SU-DHL-6 (cell line): ENCODE data around the gene PPP1R12A.
"Not testable (repeated sequence)": the region's sequence is repeated elsewhere in the genome, so short reads cannot be mapped to it uniquely, and the experiment has no call there.

Experiments
- H2AFZ ChIP-seq: fragments of 200-600 bp; sonication (generic); 2 replicates; pipeline ENCODE4 v1.6.1; 2014; ENCODE audit warnings: low read depth, mild to moderate bottlenecking, moderate library complexity, mixed read lengths, antibody characterized with exemption, low read length; ENCODE audit not compliant: severe bottlenecking
- H3F3A ChIP-seq: fragments of 200-600 bp; shearing (Covaris generic); 2 replicates; pipeline ENCODE4 v1.6.0; 2016; ENCODE audit warnings: antibody characterized with exemption, mild to moderate bottlenecking; ENCODE audit not compliant: insufficient read depth
- H3K27ac ChIP-seq: fragments of 200-600 bp; sonication (generic); 2 replicates; pipeline ENCODE4 v1.5.1; 2016; ENCODE audit warnings: low read depth, mild to moderate bottlenecking, low read length, moderate library complexity, mixed read lengths
- H3K27me3 ChIP-seq: fragments of 200-600 bp; sonication (generic), shearing (Covaris generic); 2 replicates; pipeline ENCODE4 v1.6.0; 2014; ENCODE audit warnings: mild to moderate bottlenecking, low read length
- H3K36me3 ChIP-seq: fragments of 200-600 bp; sonication (generic); 2 replicates; pipeline ENCODE4 v1.6.1; 2014; ENCODE audit warnings: mild to moderate bottlenecking, low read length, mixed read lengths
- H3K4me2 ChIP-seq: fragments of 300-600, 200-600 bp; shearing (Covaris generic), sonication (generic); 2 replicates; pipeline ENCODE4 v1.6.0; 2014; ENCODE audit warnings: low read length, low read depth, mild to moderate bottlenecking; ENCODE audit not compliant: poor library complexity, severe bottlenecking
- H3K4me3 ChIP-seq: fragments of 200-600 bp; sonication (generic); 2 replicates; pipeline ENCODE4 v1.5.1; 2014; ENCODE audit warnings: antibody characterized with exemption, low read length, mild to moderate bottlenecking, mixed read lengths; ENCODE audit not compliant: insufficient read depth, poor library complexity, severe bottlenecking
- H3K79me2 ChIP-seq: fragments of 200-600 bp; sonication (generic); 2 replicates; pipeline ENCODE4 v1.6.1; 2014; ENCODE audit warnings: mild to moderate bottlenecking, low read length, moderate library complexity; ENCODE audit not compliant: insufficient read depth
- H3K9ac ChIP-seq: fragments of 200-600 bp; sonication (generic); 2 replicates; pipeline ENCODE4 v1.7.0; 2014; ENCODE audit warnings: mild to moderate bottlenecking, low read length
- H3K9me2 ChIP-seq: fragments of 200-600 bp; sonication (generic); replicated peaks from 2 replicates; pipeline ENCODE4 v1.6.1; 2014; ENCODE audit warnings: low read length; ENCODE audit not compliant: insufficient read depth
- H3K9me3 ChIP-seq: fragments of 200-600 bp; sonication (generic); 2 replicates; pipeline ENCODE4 v1.6.1; 2014; ENCODE audit warnings: low read length, mixed read lengths; ENCODE audit not compliant: insufficient read depth
- H4K20me1 ChIP-seq: fragments of 200-600 bp; sonication (generic); 2 replicates; pipeline ENCODE4 v1.6.1; 2014; ENCODE audit warnings: low read depth, mild to moderate bottlenecking, antibody characterized with exemption, low read length, moderate library complexity, mixed read lengths
- CTCF ChIP-seq: fragments of 200-600 bp; sonication (generic); IDR thresholded peaks from one replicate; pipeline ENCODE4 v1.5.1; 2017; ENCODE audit warnings: antibody characterized with exemption, mild to moderate bottlenecking, low read length, moderate library complexity; ENCODE audit not compliant: insufficient read depth, poor library complexity, severe bottlenecking
- EZH2phosphoT487 ChIP-seq: fragments of 200-600 bp; sonication (generic), shearing (Covaris generic); conservative IDR thresholded peaks from 2 replicates; pipeline ENCODE4 v1.6.1; 2018; ENCODE audit warnings: mild to moderate bottlenecking, antibody characterized with exemption, low read length, moderate library complexity, mixed read lengths

PPP1R12A gene

DNA sequence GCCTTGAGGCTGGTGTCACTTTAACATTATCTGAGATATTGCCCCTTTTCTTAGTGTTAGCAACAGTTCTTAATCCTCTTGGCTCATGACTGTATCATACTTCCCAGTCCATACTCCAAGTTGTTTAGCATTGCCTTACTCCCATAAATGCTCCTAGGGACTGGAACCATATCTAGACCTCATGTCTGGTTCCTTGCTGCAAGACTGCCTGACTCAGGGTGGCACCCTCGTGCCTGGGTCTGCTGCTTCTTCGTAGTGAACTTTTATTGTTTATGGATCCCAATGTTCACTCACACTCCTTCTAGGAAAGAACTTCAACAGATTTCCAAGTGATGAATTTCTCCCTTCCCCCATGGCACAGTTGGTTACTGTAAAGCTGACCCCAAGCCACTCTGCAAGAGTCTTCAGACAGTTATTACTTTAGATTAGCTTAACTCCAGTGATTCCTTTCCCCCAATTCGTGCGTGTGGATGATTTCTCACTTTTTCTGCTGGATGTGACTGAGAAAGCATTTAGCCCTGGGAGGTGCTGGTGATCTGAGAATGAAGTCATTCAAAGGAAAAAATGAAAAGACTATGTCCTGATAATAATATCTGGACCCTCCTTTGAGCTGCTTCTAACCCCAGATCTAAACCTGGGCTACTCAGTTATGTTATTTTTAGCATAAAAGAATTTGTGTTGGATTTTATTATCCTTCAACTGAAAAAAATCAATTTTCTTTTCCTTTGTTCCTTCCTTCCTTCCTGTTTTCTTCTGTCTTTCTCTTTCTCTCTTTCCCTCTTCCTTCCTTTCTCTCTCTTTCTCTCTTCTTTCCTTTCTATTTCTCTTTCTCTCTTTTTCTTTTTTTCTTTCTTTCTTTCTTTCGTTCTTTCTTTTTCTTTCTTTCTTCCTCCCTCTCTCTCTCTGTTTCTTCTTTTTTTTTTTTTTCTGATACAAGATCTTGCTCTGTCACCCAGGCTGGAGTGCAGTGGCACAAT lies 47.5 kb upstream of the PPP1R12A start:
- Histone ChIP-seq H3F3A (no peaks in the 10 kb centered on the region), H4K20me1 (no peaks in the 10 kb centered on the region), H3K27ac (no peak overlapping the region), H3K9me3 (no peaks in the 10 kb centered on the region), H2AFZ (no peak overlapping the region), H3K79me2 (no peaks in the 10 kb centered on the region), H3K36me3 (no peaks in the 10 kb centered on the region), H3K9ac (no peak overlapping the region), H3K4me2 (no peak overlapping the region), H3K27me3 (no peaks in the 10 kb centered on the region), H3K9me2 (no peaks in the 10 kb centered on the region), H3K4me3 (no peak overlapping the region)
- TF ChIP-seq EZH2phosphoT487, result no peak
- TF ChIP-seq CTCF, result no peak

DNA sequence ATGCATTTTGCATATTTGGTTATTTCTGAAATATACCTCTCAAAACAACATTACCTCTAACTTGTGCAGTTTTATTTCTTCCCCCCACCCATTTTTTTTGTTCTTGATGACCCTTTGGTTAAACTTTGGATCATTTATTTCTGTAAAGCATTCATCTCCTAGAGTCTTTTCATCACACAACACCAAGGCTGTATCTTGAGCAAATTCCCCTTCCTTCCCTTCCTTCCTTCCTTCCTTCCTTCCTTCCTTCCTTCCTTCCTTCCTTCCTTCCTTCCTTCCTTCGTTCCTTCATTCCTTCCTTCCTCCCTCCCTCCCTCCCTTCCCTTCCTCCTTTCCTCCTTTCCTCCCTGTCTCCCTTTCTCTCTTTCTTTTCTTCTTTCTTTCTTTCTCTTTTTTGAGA lies 43.8 kb upstream of the PPP1R12A start:
- no peak overlapping the region for H2AFZ ChIP-seq
- no peaks in the 10 kb centered on the region for H3F3A ChIP-seq
- H4K20me1 ChIP-seq, result no peaks in the 10 kb centered on the region
- no peak overlapping the region for H3K9ac ChIP-seq
- no peak overlapping the region for H3K4me2 ChIP-seq
- H3K9me3 ChIP-seq, result no peaks in the 10 kb centered on the region
- no peaks in the 10 kb centered on the region for H3K36me3 ChIP-seq
- no peak overlapping the region for H3K27ac ChIP-seq
- TF ChIP-seq EZH2phosphoT487, result no peak
- no peak for TF ChIP-seq CTCF
- H3K4me3 ChIP-seq, result no peak overlapping the region
- H3K27me3 ChIP-seq, result no peaks in the 10 kb centered on the region
- no peaks in the 10 kb centered on the region for H3K9me2 ChIP-seq
- H3K79me2 ChIP-seq, result no peaks in the 10 kb centered on the region

DNA sequence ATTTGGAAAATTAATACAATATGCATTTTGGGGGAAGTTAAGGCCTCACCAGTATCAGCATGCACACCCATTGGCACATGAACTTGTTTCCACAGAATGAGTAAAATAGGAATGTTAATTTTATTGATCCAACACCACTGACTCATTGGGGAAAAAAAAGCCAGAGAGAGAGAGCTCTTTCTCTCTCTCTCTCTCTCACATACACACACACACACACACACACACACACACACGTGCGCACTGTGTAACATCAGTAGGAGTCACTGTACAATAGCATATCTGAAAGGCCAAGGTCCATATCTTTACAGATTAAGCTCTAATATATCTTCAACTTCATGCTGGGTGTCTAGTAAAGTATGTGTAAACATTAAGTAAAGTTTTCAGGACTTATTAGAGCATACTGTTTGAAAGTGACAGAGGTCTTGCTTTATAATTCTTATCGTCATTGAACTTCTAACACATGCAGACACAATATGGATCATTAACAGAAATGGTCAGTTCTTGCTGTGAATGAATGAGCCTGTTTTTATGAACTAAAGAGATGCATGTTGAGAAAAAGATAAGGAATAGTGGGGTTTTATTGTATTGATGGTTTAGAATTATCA lies 43.1 kb upstream of the PPP1R12A start:
- not testable (repeated sequence) for H3K9me3 ChIP-seq, H3K79me2 ChIP-seq, H3K4me2 ChIP-seq, H3K9me2 ChIP-seq, H3F3A ChIP-seq, H3K27me3 ChIP-seq, H3K4me3 ChIP-seq, H3K36me3 ChIP-seq, H3K9ac ChIP-seq, H3K27ac ChIP-seq, H2AFZ ChIP-seq, H4K20me1 ChIP-seq

- Histone ChIP-seq H3F3A (no peaks in the 10 kb centered on the region), H3K4me2 (no peak overlapping the region), H3K4me3 (no peak overlapping the region), H3K9me3 (no peaks in the 10 kb centered on the region), H3K9me2 (no peaks in the 10 kb centered on the region), H3K27me3 (no peaks in the 10 kb centered on the region), H3K79me2 (no peaks in the 10 kb centered on the region), H2AFZ (no peak overlapping the region), H3K27ac (no peak overlapping the region), H3K9ac (no peak overlapping the region), H4K20me1 (no peaks in the 10 kb centered on the region), H3K36me3 (no peaks in the 10 kb centered on the region)
- TF ChIP-seq EZH2phosphoT487, result no peak
- no peak for TF ChIP-seq CTCF
Observed at GRCh38 chr12:79975143-79975542, 40.2 kb upstream of the PPP1R12A start.
